NB4 (cell line): Measurements from ENCODE around the gene PCGF5.

Experiments
- MAX ChIP-seq: IDR thresholded peaks from 2 replicates; pipeline ENCODE4 v1.6.1; 2011; ENCODE audit warnings: low read depth, low read length
- MYC ChIP-seq: IDR thresholded peaks from 2 replicates; pipeline ENCODE4 v1.6.1; 2011; ENCODE audit warnings: low read depth, low read length
- POLR2A ChIP-seq: IDR thresholded peaks from 2 replicates; pipeline ENCODE4 v1.6.1; 2011; ENCODE audit warnings: mild to moderate bottlenecking; ENCODE audit not compliant: insufficient read length; ENCODE audit errors: extremely low read depth
- TF ChIP-seq, protein P1 (sequence below): IDR thresholded peaks from one replicate; pipeline ENCODE4 v1.5.1; 2012; ENCODE audit warnings: low read depth, low read length

DNA sequence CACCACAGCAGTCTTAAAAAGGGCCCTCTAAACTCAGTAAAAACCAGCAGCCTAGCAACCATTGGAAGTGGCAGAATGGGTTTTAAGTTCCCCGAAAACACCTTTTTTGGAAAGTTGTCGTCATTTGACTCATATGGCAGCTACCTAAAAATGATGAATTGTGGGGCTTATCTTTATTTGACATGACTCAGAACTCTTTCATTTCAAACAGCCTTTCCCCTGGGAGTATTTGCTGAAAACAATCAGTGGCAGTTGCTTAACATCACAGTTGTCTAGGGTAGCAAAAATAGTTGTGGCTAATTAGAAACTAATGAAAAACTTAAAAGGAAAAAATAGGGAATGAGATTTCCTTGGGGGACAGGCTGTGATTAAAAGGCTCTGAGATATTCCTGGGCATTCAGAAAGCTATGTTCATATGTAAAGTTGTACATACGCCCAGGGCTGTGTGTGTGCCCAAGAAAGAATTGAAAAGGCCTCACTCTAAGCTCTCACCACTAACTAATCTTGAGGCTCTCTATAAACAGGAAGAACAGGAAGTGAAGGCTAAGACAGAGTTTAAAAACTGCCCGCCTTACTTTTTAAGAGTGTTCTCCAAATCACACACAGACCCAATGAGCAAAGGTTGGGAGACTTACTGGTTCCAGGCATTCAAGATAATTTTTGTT is 108.0 kb downstream of the PCGF5 start:
- TF ChIP-seq, protein P1, sequence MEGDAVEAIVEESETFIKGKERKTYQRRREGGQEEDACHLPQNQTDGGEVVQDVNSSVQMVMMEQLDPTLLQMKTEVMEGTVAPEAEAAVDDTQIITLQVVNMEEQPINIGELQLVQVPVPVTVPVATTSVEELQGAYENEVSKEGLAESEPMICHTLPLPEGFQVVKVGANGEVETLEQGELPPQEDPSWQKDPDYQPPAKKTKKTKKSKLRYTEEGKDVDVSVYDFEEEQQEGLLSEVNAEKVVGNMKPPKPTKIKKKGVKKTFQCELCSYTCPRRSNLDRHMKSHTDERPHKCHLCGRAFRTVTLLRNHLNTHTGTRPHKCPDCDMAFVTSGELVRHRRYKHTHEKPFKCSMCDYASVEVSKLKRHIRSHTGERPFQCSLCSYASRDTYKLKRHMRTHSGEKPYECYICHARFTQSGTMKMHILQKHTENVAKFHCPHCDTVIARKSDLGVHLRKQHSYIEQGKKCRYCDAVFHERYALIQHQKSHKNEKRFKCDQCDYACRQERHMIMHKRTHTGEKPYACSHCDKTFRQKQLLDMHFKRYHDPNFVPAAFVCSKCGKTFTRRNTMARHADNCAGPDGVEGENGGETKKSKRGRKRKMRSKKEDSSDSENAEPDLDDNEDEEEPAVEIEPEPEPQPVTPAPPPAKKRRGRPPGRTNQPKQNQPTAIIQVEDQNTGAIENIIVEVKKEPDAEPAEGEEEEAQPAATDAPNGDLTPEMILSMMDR, result no peak
- TF ChIP-seq POLR2A, result no peak
- no peak for TF ChIP-seq MAX
- no peak for TF ChIP-seq MYC
